Adipocyte (in vitro differentiated cells): ENCODE data around the gene BSPH1.
"Not testable (repeated sequence)": the region's sequence is repeated elsewhere in the genome, so short reads cannot be mapped to it uniquely, and the experiment has no call there.

Source experiments
- DNase-seq: peaks from one replicate; pipeline ENCODE4 v3.0.0-alpha.2; 2015; ENCODE audit warnings: low read depth
- H3K27me3 ChIP-seq: replicated peaks from 2 replicates; pipeline ENCODE4 v1.7.0; 2013; ENCODE audit warnings: mild to moderate bottlenecking, low read length, moderate library complexity; ENCODE audit not compliant: control insufficient read depth, insufficient read depth
- H3K36me3 ChIP-seq: 2 replicates; pipeline ENCODE4 v1.7.0; 2013; ENCODE audit warnings: low read length, mild to moderate bottlenecking, moderate library complexity; ENCODE audit not compliant: control insufficient read depth, insufficient read depth, severe bottlenecking
- H3K4me1 ChIP-seq: 2 replicates; pipeline ENCODE4 v1.7.0; 2013; ENCODE audit warnings: mild to moderate bottlenecking, low read length, moderate library complexity; ENCODE audit not compliant: control insufficient read depth, insufficient read depth
- H3K4me3 ChIP-seq: 2 replicates; pipeline ENCODE4 v1.7.0; 2013; ENCODE audit warnings: mild to moderate bottlenecking, low read length, moderate library complexity
- H3K9ac ChIP-seq: 2 replicates; pipeline ENCODE4 v1.7.0; 2013; ENCODE audit warnings: mild to moderate bottlenecking, low read length, moderate library complexity
- H3K9me3 ChIP-seq: 2 replicates; pipeline ENCODE4 v1.7.0; 2013; ENCODE audit warnings: mild to moderate bottlenecking, low read length, moderate library complexity; ENCODE audit not compliant: control insufficient read depth

The BSPH1 gene

GRCh38 chr19:47920107-47920506 lies 71.9 kb downstream of the BSPH1 start:
- H3K9ac ChIP-seq, H3K36me3 ChIP-seq, H3K4me1 ChIP-seq, H3K9me3 ChIP-seq, H3K27me3 ChIP-seq, H3K4me3 ChIP-seq, DNase-seq: not testable (repeated sequence)
